Fibroblast of skin of right quadriceps (primary cell): ENCODE data around the gene MSI1.

Source experiments
- DNase-seq: peaks from one replicate; pipeline ENCODE4 v3.0.0-alpha.2; 2013

The MSI1 gene

DNA sequence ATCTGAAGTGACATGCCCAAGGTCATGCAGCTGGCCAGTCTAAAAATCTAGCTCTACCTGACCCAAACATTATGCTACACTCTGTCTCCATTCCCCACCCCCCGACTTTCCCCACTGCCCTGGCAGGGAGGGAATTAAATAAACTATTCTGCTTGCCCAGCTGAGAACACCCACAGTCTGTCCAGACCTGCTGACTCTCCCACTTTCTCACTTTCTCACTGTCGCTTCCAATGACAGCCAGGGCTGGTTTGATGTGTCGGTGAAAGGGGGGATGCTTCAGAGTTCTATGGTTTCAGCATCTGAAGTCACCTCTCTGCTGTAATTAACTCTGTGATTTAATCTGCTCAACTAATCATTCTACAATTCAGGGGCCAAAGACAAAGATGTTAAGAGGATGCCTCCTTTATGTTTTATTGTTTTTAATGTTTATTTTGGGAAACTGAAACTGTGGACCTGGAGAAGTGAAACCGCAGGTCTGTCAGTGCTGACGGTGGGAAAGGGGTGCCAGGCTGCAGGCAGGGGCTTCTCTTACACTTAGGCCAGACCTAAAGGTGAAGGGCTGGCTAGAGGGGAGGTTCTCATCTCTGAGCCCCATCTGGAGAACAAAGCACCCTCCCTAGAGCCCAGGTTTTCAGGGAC, 8.1 kb upstream of the MSI1 start:
- DNase-seq: no peak

DNA sequence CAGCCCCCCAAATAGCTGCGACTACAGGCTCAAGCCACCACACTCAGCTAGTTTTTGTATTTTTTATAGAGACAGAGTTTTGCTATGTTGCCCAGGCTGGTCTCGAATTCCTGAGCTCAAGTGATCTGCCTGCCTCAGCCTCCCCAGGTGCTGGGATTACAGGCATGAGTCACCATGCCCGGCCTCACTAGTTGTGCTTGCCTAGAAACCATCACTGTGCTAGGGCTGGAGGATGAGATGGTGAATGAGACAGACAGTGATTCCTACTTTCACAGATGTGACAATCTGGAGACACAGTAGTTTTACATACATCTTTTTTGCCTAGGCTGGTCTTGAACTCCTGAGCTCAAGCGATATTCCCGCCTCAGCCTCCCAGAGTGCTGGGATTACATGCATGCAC, 7.5 kb upstream of the MSI1 start:
- no peak for DNase-seq

DNA sequence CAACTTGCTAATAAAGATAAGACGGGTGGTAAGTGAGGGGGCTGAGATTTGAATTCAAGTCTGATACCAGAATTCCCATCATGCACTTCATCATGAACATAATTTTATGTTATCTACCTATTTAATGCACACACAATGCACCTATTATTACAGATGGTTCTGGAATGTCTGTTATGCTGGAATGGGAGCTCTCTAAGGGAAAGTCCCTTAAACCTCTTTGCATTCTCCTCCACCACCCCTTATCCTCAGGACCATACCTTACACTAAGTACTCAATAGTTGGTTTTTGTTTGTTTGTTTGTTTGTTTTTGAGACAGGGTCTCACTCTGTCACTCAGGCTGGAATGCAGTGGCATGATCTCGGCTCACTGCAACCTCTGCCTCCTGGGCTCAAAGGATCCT, 7.0 kb upstream of the MSI1 start:
- DNase-seq: no peak

DNA sequence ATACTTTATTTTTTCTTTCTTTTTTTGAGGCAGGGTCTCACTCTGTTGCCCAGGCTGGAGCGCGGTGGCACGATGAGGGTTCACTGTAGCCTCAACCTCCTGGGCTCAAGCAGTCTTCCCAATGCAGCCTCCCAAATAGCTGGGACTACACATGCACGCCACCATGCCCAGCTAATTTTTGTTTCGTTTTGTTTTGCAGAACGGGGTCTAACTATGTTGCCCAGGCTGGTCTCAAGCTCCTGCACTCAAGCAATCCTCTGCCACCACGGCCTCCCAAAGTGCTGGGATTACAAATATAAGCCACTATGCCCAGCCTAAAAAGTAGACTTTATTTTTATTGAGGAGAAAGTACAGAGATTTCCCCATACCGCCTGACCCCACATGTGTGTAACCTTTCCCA, 4.7 kb upstream of the MSI1 start:
- DNase-seq: no peak

DNA sequence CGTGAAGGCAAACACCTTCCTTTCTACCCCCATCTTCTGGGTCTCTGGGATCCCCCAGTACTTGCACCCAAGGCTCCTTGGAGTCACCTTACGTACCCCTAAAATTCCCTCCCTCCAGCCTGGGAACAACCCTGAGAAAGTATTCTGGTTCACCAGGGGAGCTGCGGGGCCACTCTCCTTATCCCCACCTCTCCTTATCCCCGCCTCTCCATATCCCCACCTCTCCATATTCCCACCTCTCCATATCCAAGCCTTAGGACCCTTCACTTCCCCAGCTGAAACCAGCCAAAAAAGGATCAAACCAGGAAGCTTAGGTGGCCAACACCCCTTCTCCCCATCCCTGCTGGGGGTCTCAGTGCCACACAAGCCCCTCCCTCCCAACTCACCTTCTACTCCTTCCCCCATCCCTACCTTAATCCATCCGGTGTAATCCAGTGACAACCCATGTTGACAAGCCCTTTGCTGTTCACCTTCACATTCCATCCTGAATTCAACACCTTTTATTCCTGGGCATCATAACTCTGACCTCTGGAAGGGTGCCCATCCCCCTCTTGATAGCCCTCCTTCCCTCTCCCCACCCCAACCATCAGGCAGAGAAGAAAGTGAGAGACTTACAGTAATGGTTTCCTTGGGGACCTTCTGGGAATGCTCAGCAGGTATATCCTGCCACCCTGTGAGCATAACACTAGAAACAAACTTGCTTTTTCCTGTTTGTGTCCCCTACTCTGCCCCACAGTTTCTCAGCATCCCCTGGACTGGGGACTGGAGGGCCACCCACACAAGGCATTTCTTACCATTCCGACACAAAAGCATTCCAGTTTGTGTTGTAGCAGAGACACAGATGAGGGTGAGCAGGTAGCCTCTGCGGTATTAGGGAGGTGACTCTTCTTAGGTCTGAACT, 1.6 kb upstream of the MSI1 start:
- no peak for DNase-seq

DNA sequence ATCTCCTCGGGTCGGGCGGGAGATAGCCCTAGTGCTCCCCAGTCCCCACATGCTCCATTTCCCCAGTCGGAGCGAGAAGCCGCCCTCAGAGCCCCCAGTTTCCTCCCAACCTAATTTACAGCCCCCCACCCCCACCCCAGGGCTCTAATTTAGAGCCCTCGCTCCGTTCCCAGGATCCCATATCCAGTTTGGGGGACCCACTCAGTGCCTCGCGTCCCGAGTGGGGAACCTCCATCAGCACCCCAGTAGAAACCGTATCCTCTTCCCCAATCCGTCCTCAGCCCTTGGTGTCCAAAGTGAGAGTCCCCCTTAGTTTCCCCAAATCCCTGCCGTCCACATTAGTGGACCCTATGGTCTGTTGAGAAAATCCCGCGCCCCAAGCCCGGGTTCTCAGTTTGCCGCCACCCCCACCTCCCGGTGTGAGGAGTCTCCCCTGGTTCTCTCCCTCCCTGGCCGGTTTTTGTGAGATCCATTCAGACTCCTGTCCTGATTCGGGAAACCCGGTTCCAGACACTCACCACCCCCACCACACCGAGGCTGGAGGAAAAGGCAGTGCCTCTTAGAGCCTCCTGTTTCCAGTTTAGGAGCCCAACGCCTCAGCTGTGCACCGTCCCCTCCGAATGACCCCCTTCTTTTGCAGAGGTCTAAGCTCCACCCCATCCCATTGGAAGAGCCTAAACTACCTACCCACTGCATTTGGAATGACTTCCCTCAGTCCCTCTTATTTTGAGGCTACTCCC, 809 bp upstream of the MSI1 start:
- no peak for DNase-seq

DNA sequence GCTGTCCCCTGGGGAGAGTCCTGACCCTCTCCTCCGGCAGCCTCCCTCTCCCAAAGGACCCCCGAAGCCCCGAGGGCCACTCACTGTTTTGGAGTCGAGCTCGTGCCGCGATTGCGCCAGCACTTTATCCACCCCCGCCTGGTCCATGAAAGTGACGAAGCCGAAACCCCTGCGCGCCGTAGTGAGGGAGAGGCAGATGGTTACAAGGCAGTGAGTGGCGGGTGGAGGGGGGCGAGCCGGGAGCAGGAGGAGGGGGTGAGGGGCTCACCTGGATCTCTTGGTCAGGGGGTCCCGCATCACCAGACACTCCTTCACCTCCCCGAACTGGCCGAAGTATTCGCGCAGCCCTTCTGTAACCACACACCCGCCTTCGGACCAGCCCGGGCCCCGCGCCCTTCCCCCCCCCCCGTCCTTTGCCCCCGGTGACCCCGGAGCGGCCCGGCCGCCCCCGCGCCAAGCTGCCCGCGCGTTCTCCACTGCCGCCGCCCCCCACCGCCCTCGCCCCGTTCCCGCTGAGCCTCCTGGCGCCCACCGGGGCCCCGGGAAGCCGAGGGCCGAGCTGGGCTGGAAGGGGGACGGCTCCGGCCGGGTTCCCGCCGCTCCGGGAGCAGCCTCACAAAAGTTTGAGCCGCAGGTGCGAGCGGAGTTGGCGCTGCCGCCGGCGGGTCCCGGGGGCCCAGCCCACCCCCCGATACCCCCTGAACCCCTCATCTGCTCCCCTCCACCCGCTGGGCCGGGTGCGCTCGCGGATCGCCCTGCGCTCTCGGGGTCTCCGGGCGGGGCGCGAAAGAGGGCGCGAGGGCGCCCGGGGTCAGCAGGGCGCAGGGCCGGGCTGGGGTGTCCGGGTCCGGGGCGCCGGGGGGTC, 808 bp downstream of the MSI1 start:
- peak; percentile 8 for DNase-seq

DNA sequence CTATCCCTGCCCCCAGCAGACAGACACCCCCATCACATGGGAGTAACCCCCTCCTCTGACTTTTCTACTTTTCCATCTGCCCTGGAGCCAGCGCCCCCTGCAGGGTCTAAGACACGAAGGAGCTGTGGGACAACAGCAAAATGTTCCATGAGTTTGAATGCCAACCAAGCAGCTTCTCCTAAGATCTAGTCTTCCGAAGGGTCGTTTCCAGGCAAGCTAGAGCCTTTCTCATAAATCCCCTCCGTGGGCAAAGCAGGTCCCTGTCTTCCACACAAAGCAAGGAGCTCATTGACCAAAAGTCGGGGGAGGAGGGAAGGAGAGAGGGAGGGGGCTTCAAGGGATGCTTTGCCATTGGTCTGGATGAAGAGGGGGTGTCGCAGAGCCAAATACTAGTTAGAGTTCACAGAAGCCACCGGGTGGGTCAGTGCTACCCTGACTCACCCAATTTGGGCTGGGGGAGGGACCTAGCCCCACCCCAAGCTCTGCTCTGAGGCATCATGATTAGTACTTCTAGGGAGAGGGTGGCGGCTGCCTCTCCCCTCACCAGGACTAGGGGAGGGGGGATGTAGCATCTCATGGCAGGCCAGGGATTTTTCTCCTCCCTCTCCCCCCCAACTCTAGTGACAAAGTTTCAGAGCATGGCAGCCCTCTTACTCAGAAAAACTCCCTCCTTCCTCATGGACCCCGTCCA, 1.6 kb downstream of the MSI1 start:
- DNase-seq: no peak

DNA sequence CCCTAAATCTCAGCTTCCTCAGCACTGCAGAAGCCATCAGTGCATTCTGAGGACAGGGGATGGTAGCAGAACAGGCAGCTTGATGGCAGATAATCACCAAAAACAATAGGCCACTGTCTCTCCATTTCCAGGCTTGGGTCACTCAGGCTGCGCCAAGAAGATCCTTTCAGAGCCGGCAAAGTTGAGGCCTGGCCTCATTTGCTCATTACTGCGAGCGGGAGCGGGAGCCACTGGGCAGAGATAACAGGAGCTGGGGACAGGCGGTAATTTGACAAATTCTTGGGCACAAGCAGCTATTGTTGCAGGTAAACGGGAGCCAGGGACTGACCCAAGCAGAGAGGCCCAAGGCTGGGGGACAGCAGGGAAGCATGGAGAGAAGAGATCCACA, 2.1 kb downstream of the MSI1 start:
- DNase-seq: no peak

DNA sequence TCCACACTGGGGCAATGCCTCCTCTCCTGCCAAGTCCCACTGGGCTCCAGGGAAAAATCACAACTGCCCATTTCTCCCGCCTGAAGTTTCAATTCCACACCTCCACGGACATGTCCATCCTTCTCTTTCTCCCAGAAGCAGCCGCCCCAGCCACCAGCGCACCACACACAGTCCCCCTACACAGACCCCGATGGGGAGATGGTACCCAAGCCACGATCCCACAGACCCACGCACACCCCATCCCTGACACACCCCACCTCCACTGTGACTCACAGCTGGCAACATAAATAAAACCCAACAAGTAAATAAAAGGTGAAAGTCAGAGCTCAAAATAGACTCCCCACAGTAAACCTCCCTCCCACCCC, 2.6 kb downstream of the MSI1 start:
- no peak for DNase-seq

DNA sequence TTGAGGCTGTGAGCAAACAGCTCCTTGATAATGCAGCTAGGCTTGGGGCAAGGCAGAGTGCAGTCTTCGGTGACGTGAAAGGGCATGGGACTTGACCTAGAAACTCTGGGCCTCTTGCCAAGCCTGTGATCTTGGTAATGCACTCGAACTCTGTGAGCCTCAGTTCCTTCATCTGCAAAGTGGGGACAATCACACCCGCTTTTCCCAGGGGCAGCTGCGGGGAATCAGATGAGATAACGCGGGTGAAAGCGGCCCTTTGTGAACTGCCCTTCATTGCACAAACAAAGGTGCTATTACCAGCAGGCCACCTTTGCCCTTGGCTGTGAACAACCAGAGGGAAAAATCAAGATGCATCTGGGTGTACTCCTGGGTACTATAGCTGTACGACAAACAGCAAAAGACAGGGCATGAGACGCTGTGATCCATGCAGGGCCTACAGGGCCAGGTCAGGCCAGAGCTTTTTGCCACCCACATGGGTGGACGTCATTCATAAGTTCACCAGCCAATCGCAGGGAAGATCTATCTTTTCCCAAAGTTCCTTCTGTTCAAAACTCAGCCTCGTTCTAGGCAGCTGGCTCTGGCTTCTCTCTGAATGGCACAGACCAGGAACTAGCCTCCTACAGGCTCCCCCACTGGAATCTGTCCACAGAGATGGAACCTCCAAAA, 3.2 kb downstream of the MSI1 start:
- DNase-seq: no peak

DNA sequence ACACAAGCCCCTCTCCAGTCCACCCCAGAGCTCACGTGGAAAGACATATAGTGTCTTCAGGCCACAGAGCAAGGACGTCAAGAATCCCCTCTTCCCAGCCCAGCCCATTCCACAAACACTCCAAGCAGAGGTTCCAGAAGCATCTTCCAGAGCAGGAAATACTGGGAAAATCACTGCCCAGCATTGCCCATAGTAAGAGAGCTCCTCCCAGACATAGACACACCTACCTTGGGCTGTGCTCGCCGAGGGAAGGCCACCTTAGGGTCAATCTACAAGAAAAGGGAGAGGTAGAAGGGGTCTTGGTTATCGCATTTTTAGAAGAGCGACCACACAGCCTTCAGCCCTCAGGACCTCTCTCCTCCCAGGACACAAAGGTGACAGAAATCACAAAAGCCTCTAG, 4.5 kb downstream of the MSI1 start:
- DNase-seq: no peak

DNA sequence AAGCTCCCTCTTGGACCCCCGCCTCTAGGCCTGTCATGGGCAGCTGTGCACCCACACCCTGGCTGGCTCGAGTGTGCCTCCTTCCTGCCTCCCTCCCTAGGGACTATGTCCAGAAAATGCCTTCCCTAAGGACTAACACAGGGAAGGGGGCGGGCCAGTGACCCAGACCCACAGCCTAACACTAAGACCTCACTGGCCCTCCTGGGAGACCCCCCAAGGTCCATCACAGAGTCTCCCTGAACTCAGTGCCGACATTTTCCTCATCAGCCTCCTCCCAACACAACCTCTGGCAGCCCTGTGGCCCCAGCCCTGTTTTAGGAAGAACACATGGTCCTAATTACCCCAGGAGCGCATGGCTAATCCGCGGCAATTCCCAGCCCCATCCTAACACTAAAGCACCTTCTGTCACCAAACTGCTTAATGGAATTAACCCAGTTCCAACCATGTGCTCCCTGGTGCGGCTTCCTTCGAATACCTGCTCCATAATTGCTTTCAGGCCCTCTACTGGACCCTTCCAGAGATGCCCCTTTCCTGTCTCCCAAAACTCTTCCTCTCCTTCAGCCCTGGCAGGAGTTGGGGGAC, 5.6 kb downstream of the MSI1 start:
- DNase-seq: no peak

DNA sequence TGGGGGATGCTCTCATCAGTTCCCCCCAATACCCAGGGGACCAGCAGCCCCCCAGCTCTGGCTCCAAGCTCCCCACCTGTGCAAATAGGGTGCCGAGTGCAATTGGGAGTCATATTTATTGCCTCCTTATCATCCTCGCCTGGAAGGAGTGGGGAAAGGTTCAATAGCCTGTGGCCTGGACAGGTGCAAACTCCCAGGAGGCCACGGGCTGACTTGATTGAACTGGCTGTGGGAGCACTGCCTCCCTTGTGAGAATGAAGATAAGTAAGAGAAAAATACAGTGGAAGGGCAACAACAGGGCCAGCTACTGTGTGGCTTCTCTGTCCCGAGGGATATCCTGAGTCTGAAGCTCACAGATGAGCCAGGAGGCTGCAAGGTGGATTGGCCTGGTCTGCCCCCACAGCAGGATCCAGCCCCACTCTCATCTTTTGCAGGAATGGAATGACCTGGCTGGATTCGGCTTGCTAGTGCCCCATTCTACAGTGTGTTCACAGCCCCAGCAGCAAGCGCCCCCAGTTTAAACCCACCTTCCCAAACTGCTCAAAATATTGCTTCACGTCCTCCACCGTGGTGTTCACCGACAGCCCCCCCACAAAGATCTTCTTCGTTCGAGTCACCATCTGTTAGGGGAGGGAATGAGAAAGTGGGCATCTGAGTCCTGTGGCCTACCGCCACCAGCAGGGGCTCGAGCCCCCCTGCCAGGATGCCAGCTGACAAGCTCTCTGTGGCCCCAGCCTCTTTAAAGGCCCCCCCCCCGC, 6.3 kb downstream of the MSI1 start:
- no peak for DNase-seq

DNA sequence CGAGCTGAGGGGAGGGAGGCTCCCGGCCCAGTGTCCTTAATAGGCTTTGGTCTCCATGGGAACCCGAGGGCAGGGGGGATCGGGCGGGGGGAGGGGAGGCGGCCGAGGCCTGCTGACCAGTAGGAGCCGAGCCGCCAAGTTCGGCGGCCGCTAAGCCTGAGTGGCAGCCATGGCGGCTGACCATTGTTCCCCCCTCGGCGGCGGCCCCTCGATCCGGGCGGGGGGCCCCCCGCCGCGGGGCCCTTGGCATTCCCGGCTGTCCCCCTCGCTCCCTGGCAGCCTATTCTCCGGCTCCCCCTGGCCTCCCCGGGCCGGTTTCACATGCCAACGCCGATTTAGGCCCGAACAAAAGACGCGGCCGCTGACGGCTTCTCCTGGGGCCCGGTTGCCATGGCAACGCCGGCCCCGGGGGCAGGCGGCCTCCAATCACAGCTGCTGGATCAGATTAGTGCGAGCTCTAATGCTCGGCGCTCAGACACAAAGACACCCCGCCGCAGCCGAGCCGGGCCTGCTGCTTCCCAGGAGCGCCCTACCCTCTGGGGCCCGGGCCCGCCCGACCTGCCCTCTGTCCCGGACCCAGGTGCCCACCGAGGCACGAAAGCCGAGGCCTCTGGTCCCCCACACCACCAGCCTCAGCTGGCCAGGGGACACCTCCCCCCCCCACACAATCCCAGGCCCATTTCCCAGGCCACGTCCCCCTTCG, 7.3 kb downstream of the MSI1 start:
- peak; percentile 85 for DNase-seq

DNA sequence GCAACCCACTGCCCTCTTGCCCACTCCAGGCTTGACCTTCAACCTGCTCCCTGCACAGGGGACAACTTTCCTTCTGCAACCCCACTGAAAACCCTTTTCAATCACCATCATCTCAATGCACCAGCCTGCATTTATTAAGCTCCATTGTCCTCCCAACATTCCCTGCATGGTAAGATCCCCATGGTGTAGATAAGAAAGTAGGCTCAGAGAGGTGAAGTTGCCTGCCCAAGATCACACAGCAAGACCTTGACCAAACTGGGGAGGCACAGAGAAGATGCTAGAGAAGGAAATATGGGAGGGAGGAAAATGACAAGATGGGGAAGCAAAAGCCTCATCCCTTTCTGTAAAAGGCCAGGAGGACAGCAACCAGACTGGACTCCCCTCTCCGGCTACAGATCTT, 9.8 kb downstream of the MSI1 start:
- no peak for DNase-seq

DNA sequence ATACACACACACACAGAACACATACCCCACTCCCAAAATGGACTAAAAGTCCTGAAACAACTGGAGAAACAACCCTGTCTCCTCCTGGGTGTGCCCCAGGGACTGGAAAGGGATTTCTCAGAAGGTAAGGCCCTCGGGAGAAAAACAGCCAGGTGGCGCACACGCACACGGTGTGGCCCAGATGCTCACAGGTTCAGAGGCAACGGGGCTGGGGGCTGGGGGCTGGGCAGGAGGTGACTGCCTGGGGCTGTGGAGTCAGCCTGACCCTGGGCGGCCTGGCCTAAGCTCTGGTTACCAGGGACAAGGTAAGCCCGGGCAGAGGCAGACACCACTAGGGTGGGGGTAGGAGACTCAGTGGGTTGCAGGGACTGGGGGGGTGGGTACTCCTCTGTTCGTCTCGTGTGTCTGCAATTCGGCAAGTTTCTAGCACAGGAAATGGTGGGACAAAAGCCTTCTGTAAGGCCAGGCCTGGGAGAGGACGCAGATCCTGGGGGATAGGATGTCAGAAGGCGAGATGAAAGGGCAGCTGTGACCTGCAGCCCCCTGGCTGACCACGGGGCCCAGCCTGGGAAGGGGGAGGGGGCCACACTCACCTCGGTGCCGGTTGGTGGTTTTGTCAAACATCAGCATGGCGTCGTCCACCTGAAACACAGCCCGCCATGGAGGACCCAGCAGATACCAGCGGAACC, 10.4 kb downstream of the MSI1 start:
- no peak for DNase-seq

DNA sequence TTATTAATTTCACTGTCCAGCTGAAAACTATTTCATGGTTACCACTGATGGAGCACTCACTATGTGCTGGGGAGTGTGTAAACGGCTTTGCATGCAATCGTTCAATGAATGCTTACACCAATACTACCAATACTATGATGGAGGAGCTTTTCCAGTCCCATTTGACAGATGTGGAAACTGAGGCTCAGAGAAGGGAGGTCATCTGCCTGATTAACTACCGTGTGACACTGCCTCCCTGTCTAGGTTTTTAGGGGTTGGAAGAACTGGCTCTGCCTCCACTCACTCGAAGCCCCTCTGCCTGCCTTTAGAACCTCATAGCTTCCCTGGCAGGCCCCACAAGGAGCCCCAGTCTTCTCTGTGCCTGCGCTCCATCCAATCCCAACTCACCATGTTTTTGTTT, 11.9 kb downstream of the MSI1 start:
- no peak for DNase-seq

DNA sequence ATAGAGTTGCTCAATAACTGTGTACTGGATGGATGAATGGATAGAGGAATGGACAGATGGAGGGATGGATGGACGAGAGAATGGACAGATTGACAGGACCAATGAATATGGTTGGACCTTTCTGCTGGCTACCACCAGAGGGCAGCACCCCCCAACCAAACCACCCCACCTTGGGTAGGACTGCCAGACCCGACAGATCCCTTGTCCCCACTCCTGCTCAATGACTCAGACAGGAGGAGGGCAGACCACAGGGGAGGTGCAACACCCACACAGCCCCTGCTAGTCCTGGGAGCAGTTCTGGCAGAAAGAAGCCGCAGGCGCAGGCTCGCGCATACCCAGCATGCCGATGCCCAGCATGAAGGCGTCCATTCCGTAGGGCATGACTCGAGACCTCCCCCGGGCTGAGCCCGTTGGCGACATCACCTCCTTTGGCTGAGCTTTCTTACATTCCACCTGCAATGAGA, 12.4 kb downstream of the MSI1 start:
- peak; percentile 86 for DNase-seq
